Liver (tissue), 9 donors: ENCODE measurements around the gene KPRP. TPM values are rescaled to one million over a fixed set of nuclear protein-coding genes. Genes with fewer than 3 reads are reported as not detected.

Experiments
- DNase-seq: peaks from one replicate; pipeline ENCODE4 v3.0.0-alpha.2; 2017; ENCODE audit warnings: low spot score
- H3K27ac ChIP-seq, 2 donors: one replicate each; pipeline ENCODE4 v1.7.0; 2013; ENCODE audit warnings: inconsistent platforms in 2 of 2, low read length in 2 of 2, control low read depth in 1 of 2, low read depth in 1 of 2, mild to moderate bottlenecking in 1 of 2
- H3K27me3 ChIP-seq, 4 donors: one replicate each; pipeline versions ENCODE4 v1.6.1 to v1.7.0; 2013; ENCODE audit warnings: low read length in 3 of 4, inconsistent platforms in 1 of 4, mild to moderate bottlenecking in 1 of 4, moderate library complexity in 1 of 4; ENCODE audit not compliant: control insufficient read depth in 4 of 4, insufficient read depth in 4 of 4
- H3K36me3 ChIP-seq, 4 donors: one replicate each; pipeline versions ENCODE4 v1.6.1 to v1.7.0; 2013; ENCODE audit warnings: low read length in 3 of 4, mild to moderate bottlenecking in 3 of 4, low read depth in 1 of 4, moderate library complexity in 1 of 4; ENCODE audit not compliant: control insufficient read depth in 4 of 4, insufficient read depth in 3 of 4
- H3K4me1 ChIP-seq, 4 donors: one replicate each; pipeline versions ENCODE4 v1.6.1 to v1.7.0; 2013; ENCODE audit warnings: low read length in 3 of 4, mild to moderate bottlenecking in 3 of 4, moderate library complexity in 1 of 4; ENCODE audit not compliant: control insufficient read depth in 4 of 4, insufficient read depth in 4 of 4
- H3K4me3 ChIP-seq, 3 donors: one replicate each; pipeline versions ENCODE4 v1.6.1 to v1.7.0; 2013; ENCODE audit warnings: low read length in 3 of 3, control low read depth in 1 of 3, low read depth in 1 of 3, mild to moderate bottlenecking in 1 of 3
- H3K9ac ChIP-seq, 2 donors: one replicate each; pipeline ENCODE4 v1.7.0; 2013; ENCODE audit warnings: low read length in 2 of 2, mild to moderate bottlenecking in 2 of 2, moderate library complexity in 2 of 2, control low read depth in 1 of 2, low read depth in 1 of 2
- H3K9me3 ChIP-seq, 4 donors: one replicate each; pipeline versions ENCODE4 v1.6.1 to v1.7.0; 2013; ENCODE audit warnings: low read length in 3 of 4; ENCODE audit not compliant: control insufficient read depth in 4 of 4
- ATF3 ChIP-seq: IDR thresholded peaks from 2 replicates; pipeline ENCODE4 v1.6.1; 2016; ENCODE audit warnings: antibody characterized with exemption
- EGR1 ChIP-seq, 2 donors: IDR thresholded peaks; 2 replicates each; pipeline ENCODE4 v1.6.1; 2016 to 2018; ENCODE audit warnings: antibody characterized with exemption in 2 of 2, low read depth in 2 of 2
- FOXA1 ChIP-seq: IDR thresholded peaks from 2 replicates; pipeline ENCODE4 v1.6.1; 2016; ENCODE audit warnings: antibody characterized with exemption
- FOXA2 ChIP-seq: IDR thresholded peaks from 2 replicates; pipeline ENCODE4 v1.6.1; 2016; ENCODE audit warnings: antibody characterized with exemption
- GABPA ChIP-seq, 2 donors: IDR thresholded peaks in 1 of 2; conservative IDR thresholded peaks in 1 of 2; 2 replicates each; pipeline ENCODE4 v1.6.1; 2016; ENCODE audit warnings: antibody characterized with exemption in 2 of 2, mild to moderate bottlenecking in 1 of 2, moderate library complexity in 1 of 2
- HNF4A ChIP-seq, 2 donors: conservative IDR thresholded peaks; 2 replicates each; pipeline ENCODE4 v1.6.1; 2016; ENCODE audit warnings: antibody characterized with exemption in 2 of 2, mild to moderate bottlenecking in 2 of 2
- HNF4G ChIP-seq: IDR thresholded peaks from 2 replicates; pipeline ENCODE4 v1.6.1; 2016; ENCODE audit warnings: antibody characterized with exemption
- JUND ChIP-seq, 2 donors: IDR thresholded peaks; 2 replicates each; pipeline ENCODE4 v1.6.1; 2016; ENCODE audit warnings: antibody characterized with exemption in 2 of 2
- MAX ChIP-seq: IDR thresholded peaks from 2 replicates; pipeline ENCODE4 v1.6.1; 2016; ENCODE audit warnings: antibody characterized with exemption
- REST ChIP-seq: IDR thresholded peaks from 2 replicates; pipeline ENCODE4 v1.6.1; 2016; ENCODE audit warnings: antibody characterized with exemption, mild to moderate bottlenecking
- SP1 ChIP-seq: IDR thresholded peaks from 2 replicates; pipeline ENCODE4 v1.6.1; 2018; ENCODE audit warnings: antibody characterized with exemption, mild to moderate bottlenecking
- TAF1 ChIP-seq: conservative IDR thresholded peaks from 2 replicates; pipeline ENCODE4 v1.6.1; 2016; ENCODE audit warnings: antibody characterized with exemption, mild to moderate bottlenecking
- YY1 ChIP-seq: IDR thresholded peaks from 2 replicates; pipeline ENCODE4 v1.6.1; 2016; ENCODE audit warnings: antibody characterized with exemption, mild to moderate bottlenecking
- ZBTB33 ChIP-seq: IDR thresholded peaks from 2 replicates; pipeline ENCODE4 v1.6.1; 2016; ENCODE audit warnings: antibody characterized with exemption
- WGBS: extraction: QIAGEN DNeasy Blood & Tissue Kit; methylation state at CpG from one replicate; pipeline ENCODE4 v1.1.7; 2013; 5-methylcytosine and 5-hydroxymethylcytosine counted together
- polyA plus RNA-seq, 2 donors: library from polyadenylated mRNA; stranded (reverse) in 1 of 2; unstranded in 1 of 2; fragments of 200-250 nt in 1 of 2; fragments of >200 nt in 1 of 2; fragmentation: Nextera tagmentation in 1 of 2; extraction: Ambion mirVana in 1 of 2; gene quantifications; one replicate each; pipeline versions ENCODE4 v1.2.1 to v1.2.3, GENCODE V29; 2013 to 2015
- total RNA-seq, 2 donors: library from RNA; depleted of rRNA; stranded (reverse); fragments of >200 nt; gene quantifications; one replicate each; pipeline ENCODE4 v1.2.3, GENCODE V29; 2014
- donor health status: healthy.
- donor health status: healthy.
- donor health status: healthy.
- donor health status: healthy.
- donor health status: healthy.

The KPRP gene
- total and polyA plus RNA-seq, 4 donors: not detected

GRCh38 chr1:152759453-152760173, 1.8 kb downstream of the KPRP start (continued):
- TF ChIP-seq REST: no peak
- no peak for TF ChIP-seq HNF4A (conservative IDR thresholded peaks at IDR 0.05)
- no peak for TF ChIP-seq YY1
- no peak for TF ChIP-seq JUND (IDR thresholded peaks at IDR 0.05)
- no peak for TF ChIP-seq FOXA2
- no peak for TF ChIP-seq EGR1 (IDR thresholded peaks at IDR 0.05; ENCODE audit: low read depth in 2 of 2)
- TF ChIP-seq HNF4G: no peak

DNA sequence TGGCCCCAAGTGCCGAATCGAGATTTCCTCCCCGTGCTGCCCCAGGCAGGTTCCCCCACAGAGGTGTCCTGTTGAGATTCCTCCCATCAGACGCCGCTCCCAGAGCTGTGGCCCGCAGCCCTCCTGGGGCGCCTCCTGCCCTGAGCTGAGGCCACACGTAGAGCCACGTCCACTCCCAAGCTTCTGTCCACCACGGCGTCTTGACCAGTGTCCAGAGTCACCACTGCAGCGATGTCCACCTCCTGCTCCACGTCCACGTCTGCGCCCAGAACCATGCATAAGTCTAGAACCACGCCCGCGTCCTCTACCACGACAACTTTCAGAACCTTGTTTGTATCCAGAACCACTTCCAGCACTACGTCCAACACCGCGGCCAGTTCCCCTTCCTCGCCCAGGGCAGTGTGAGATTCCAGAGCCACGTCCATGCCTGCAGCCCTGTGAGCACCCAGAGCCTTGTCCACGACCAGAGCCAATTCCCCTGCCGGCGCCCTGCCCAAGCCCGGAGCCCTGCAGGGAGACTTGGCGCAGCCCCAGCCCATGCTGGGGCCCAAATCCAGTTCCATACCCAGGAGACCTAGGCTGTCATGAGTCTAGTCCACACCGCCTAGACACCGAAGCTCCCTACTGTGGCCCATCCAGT, 2.8 kb downstream of the KPRP start:
- WGBS: 91% methylated on average over 31 of the region's 31 CpGs
- TF ChIP-seq ZBTB33 (no peak), ATF3 (no peak)
- H3K9ac ChIP-seq: no peak overlapping the region
- H3K4me3 ChIP-seq: no peak overlapping the region
- no peaks in the 10 kb centered on the region for H3K4me1 ChIP-seq
- no peaks in the 10 kb centered on the region for H3K27me3 ChIP-seq
- no peaks in the 10 kb centered on the region for H3K36me3 ChIP-seq
- DNase-seq: no peak
- no peak overlapping the region for H3K27ac ChIP-seq
- H3K9me3 ChIP-seq: no peaks in the 10 kb centered on the region

DNA sequence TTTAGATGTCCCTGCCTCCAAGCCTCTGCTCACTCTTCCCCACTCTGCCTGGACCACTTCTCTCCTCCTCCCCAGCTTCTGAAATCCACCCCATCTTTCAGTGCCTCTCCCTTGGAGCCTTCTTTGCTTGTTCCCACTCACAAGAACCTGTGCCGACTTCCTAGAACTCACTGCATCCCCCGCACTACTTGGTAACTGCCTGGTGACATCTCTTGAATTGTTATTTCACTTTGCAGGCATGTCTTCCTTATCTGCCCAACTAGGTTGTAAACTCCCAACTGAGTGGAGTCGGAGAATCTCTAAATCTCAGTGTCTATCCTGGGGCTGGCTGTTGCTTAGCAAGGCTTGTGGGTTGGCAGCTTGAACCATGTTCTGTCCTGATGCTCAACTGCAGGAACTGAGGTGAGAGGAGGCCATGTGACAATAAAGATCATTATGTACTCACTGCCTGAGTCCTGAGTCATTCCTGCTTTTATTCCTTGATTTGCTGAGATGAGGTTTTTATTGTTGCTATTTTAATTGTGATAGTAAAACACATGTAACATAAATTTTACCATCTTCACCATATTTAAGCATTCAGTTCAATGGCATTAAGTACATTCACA, 3.9 kb downstream of the KPRP start:
- H3K27me3 ChIP-seq: no peaks in the 10 kb centered on the region
- no peak overlapping the region for H3K27ac ChIP-seq
- no peaks in the 10 kb centered on the region for H3K36me3 ChIP-seq
- no peak overlapping the region for H3K4me3 ChIP-seq
- DNase-seq: no peak
- no peaks in the 10 kb centered on the region for H3K9me3 ChIP-seq
- no peak overlapping the region for H3K9ac ChIP-seq
- no peak for TF ChIP-seq GABPA (IDR thresholded peaks at IDR 0.05 in 1 of 2, conservative IDR thresholded peaks at IDR 0.05 in 1 of 2)
- no peak for TF ChIP-seq FOXA1
- no peak for TF ChIP-seq TAF1
- TF ChIP-seq SP1: no peak
- no peak for TF ChIP-seq JUND (IDR thresholded peaks at IDR 0.05)
- TF ChIP-seq HNF4G: no peak
- TF ChIP-seq REST: no peak
- TF ChIP-seq MAX: no peak
- no peak for TF ChIP-seq FOXA2
- 82% methylated on average over 3 of the region's 3 CpGs for WGBS
- H3K4me1 ChIP-seq: no peaks in the 10 kb centered on the region
